HG02884 (cell line): ENCODE results near the gene CFTR.

Experiments
- ATAC-seq: cut with Tn5 transposase; IDR thresholded peaks from one replicate; pipeline ENCODE4 v1.9.1; 2021; ENCODE audit warnings: mild to moderate bottlenecking, moderate library complexity; ENCODE audit not compliant: unreplicated experiment

The CFTR gene

DNA sequence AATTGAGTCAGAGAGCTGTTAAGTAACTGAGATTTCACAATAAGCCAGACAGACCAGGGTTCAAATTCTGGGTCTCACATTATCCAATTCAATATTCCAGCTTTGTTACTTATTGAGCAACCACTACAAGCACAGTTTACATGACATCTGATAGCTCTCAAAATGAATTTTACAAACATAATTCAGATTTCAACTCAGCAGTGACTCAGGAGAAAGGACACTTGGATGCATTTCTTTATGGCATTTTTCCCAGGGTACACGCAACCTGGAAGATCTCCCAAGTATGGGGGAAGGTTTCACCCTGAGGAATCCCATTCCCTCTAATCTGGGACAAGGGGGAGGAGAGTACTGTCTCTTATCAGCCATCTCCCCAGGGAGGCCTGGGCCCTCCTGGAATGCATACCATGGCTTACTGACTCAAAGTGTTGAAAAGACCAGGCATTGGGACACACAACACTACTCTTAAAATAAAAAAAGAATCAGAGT is 102.4 kb downstream of the CFTR start:
- no peak for ATAC-seq

DNA sequence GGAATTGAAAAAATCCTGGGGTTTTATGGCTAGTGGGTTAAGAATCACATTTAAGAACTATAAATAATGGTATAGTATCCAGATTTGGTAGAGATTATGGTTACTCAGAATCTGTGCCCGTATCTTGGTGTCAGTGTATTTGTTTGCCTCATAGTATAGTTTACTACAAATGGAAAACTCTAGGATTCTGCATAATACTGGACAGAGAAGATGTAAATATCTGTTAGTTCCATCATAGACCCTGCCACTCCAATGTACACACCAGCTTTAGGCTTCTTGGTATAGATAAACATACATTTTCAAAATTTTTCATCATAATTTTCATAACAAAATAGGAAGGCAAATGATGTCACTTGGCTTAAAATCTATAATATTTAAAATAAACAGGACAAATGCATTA is 108.1 kb downstream of the CFTR start:
- no peak for ATAC-seq

DNA sequence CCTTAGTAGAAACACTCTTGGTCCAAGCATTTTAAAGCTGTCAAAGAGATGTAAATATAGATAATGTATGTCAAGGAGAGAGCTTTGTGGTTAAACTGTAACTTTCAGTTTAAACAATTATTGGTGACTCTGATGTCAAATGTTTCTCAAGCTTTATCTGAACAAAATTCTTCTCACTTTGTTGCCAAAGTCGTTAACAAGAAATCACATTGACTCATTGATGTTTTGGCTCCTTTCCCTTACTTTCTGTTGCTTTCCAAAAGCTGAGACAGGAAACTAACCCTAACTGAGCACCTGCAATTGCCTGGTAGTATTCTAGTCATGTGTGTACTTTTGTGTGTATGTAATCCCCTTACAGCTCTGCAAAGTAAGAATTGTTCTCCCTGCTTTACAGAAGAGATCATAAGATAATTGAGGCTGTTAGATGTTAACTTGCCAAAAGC is 108.5 kb downstream of the CFTR start:
- ATAC-seq = peak; percentile 75

DNA sequence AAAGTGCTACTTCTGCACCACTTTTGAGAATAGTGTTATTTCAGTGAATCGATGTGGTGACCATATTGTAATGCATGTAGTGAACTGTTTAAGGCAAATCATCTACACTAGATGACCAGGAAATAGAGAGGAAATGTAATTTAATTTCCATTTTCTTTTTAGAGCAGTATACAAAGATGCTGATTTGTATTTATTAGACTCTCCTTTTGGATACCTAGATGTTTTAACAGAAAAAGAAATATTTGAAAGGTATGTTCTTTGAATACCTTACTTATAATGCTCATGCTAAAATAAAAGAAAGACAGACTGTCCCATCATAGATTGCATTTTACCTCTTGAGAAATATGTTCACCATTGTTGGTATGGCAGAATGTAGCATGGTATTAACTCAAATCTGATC is 110.4 kb downstream of the CFTR start:
- ATAC-seq = no peak

DNA sequence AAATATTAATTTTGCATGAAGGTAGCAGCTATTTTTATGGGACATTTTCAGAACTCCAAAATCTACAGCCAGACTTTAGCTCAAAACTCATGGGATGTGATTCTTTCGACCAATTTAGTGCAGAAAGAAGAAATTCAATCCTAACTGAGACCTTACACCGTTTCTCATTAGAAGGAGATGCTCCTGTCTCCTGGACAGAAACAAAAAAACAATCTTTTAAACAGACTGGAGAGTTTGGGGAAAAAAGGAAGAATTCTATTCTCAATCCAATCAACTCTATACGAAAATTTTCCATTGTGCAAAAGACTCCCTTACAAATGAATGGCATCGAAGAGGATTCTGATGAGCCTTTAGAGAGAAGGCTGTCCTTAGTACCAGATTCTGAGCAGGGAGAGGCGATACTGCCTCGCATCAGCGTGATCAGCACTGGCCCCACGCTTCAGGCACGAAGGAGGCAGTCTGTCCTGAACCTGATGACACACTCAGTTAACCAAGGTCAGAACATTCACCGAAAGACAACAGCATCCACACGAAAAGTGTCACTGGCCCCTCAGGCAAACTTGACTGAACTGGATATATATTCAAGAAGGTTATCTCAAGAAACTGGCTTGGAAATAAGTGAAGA is 112.3 kb downstream of the CFTR start:
- ATAC-seq = no peak

DNA sequence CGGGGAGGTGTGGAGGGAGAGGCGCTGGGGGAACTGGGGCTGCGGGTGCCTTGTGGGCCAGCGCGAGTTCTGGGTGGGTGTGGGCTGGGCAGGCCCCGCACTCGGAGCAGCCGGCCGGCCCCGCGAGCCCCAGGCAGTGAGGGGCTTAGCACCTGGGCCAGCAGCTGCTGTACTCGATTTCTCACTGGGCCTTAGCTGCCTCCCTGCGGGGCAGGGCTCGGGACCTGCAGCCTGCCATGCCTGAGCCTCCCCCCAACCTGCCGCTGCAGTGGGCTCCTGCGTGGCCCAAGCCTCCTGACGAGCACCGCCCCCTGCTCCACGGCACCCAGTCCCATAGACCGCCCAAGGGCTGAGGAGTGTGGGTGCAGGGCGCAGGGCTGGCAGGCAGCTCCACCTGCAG is 116.3 kb downstream of the CFTR start:
- ATAC-seq = no peak

DNA sequence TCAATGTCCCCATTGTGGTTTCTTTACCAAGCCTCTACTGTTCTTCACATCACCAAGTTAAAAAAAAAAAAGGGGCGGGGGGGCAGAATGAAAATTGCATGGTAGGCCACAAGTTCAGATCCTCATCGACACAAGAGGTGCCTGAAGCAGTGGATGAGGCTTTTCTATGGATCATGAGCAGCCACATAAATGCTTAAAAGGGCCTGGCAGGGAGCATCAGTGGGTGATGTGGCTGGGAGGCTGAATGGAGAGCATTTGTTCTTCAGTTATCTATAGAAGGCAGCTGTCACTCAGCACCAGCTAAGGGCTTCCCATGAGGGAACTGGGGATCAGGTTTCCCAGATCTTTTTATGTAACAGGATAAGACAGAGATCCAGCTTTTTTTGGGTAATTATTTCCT is 117.9 kb downstream of the CFTR start:
- ATAC-seq = no peak

DNA sequence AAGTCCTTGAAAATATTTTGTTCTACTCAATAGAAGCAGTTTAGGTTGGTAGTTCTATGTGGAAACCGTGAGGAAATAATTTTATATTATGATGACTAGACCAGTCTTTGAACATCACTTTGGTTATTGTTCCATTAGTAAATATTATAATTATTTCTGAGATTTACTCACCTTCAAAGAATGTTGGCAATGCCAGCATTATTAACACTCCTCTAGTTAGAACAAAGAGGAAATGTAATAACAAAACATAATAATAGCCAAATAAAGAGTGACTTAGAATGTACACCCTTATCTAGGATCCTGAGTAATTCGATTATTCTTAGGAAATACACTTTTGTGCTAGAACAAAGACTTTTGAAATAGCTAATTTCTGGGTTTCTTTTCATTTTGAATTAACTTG is 121.1 kb downstream of the CFTR start:
- ATAC-seq = no peak

DNA sequence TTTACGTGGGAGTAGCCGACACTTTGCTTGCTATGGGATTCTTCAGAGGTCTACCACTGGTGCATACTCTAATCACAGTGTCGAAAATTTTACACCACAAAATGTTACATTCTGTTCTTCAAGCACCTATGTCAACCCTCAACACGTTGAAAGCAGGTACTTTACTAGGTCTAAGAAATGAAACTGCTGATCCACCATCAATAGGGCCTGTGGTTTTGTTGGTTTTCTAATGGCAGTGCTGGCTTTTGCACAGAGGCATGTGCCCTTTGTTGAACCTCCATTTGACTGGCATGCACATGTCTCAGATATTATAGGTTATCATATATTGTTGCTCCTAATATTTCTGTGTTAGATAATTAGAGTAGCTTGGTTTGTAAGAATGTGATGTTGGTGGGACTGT is 123.8 kb downstream of the CFTR start:
- ATAC-seq = no peak

DNA sequence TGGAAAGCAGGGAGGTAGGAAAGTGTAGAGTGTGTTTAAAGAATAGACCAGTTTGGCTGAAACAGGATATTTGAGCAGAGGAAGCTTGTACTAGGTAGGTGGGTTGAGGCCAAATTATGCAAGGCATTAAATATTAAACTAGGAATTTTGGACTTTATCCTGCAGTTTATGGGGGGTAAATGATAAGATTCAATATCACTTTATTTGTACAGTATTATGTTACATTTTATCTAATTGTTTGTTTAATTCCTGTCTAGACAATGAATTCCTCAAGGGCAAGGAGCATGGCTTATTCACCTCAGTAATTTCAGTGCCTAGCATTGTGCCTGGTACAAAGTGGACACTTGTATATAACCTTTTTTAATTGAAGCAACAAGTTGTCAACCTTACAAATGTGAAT is 125.9 kb downstream of the CFTR start:
- ATAC-seq = no peak

DNA sequence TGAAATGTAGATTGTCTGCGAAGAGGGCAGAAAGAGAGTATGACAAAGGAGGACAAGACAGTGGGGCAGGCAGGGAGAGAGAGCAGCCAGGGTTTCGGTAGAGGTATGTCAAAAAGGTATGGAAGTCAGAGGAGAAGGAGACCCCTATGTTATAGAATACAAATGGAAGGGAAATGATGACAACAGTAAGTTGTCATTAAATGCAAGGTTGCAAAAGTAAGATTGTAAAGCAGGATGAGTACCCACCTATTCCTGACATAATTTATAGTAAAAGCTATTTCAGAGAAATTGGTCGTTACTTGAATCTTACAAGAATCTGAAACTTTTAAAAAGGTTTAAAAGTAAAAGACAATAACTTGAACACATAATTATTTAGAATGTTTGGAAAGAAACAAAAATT is 126.3 kb downstream of the CFTR start:
- ATAC-seq = no peak

DNA sequence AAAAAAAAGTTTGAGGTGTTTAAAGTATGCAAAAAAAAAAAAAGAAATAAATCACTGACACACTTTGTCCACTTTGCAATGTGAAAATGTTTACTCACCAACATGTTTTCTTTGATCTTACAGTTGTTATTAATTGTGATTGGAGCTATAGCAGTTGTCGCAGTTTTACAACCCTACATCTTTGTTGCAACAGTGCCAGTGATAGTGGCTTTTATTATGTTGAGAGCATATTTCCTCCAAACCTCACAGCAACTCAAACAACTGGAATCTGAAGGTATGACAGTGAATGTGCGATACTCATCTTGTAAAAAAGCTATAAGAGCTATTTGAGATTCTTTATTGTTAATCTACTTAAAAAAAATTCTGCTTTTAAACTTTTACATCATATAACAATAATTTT is 130.6 kb downstream of the CFTR start:
- no peak for ATAC-seq

DNA sequence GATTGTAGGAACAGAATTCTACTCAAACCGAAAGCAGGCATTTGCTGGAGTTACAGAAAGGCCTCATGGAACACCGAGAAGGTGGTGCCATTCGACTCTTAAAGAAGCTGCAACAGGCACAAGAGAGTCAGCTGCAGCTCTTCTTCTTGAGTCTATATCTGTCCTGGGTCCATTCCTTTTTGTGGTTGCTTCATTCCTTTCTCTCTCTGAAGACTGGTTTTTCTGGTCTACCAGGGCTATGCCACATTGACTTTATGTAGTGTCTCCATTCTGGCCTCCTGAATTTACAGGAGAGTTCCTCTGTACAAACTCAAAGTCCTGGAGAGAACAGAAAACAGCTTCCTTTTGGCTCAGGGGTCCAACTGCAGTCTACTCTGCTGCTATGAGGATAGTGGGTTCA is 132.8 kb downstream of the CFTR start:
- no peak for ATAC-seq

DNA sequence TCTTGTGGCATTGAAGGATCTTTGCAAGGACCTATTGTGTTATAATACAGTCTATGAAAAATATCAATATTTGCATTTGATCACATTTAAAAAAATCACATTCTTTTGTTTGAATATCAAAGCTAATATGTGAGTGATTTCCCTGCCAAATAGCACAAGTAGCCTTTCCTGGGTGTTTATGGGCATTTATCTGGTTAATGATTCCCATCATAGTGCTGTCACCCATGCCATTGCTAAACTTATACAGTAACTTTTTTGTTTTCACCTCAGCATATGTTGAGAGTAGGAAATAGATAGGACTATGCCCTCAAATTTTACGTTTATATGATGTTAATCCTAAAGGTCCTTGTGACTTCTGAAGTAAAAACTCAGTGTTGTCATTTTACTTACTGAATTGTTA is 136.9 kb downstream of the CFTR start:
- no peak for ATAC-seq

DNA sequence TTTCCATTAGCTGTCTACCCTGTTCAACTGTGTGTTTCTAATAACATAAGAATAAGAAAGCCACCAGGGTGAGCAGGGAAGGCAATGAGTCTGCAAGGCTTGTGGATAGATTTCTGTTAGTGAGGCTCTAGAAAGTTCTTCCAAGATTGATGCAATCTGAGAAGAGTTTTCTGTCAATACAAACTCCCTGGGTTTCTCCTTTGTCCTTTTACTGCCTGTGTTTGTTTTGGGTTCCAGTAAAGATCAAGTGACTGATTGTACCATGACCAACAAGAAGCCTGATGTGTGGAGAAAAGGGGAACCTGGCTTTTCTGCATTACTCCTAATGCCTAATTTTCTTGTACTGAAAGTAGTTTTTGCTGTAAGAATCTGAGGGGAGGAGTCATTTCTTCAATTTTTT is 139.9 kb downstream of the CFTR start:
- no peak for ATAC-seq

DNA sequence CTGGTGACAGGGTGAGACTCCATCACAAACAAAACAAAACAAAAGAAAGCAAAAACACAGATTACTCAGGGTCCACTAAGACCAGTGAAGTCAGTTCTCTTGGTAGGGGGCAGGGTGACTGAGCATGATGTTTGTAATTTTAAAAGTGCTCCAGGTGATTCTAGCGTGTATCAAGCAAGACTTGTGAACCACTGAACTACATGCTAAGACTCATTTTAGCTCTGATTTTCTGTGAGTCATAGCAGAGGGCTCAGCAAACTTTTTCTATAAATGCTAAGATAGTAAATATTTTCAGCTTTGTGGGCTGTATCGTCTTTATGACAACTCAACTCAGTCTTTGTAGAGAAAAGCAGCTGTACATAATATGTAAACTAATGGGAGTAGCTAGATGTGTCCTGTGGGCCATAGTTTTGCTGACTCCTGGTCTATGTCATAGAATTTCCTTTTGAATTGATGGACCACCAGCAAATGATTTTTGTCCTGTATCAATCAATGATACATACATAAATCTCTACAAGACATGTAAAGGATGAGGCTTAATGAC is 141.3 kb downstream of the CFTR start:
- no peak for ATAC-seq

DNA sequence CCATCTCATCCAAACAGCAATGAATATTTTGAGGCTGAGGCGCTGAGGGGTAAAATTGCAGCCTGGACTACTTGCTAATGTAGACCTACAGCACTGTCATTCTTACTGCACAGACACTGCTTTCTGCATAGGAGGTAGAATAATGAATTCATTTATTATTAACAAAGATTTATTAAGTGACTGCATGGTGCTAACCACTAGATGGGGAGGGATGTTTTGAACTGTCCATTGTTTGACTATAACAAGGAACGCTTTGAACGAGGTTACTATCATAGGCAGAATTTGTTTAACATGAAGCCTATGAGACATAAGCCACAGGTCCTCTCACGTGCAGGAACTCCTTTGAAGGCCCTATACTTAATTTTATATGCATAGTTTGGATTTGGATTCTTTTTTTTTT is 143.8 kb downstream of the CFTR start:
- ATAC-seq = no peak

DNA sequence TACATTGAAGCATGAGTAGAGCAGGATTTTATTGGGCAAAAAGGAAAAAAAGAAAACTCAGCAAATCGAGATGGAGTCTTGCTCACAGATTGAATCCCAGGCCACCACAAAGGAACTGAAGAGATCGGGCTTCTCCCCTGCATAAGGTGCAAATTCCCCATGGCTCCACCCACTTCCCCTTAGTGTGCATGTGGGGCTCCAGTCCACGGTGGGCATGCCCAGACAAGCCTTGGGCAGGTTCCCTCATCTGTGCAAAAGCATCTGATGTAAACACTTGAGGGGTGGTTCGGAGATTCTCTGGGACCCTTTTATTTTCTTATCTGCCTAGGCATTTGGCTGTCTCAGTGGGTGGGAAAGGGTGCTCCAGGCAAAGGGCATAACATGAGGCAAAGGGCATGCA is 150.7 kb downstream of the CFTR start:
- ATAC-seq = no peak

DNA sequence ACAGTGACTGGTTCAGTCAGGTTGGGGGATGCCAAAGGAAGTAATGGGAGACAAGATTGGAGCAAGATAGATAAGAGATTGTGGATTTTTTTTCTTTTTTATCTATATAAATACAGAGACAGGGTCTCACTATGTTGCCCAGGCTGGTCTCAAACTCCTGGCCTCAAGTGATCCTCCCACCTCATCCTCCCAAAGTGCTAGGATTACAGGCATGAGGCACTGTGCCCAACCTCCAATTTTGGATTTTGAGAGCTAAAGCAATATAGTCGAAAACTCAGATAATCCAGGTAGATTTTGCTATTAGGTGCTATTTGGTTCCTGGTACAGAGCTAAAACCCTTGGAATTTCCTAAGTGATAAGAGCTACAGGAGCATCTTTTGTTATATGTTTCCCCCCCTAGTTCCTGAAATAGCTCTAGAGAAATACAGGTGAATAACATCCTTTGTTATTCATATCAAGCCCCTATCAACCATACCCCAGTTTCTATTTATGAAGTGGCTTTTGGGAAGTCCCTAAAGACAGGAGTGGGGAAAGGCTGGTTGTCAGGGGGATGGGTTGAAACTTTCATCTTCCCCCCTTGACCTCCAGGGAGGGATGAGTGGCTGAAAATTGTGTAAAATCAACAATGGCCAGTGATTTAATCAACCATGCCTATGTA is 151.2 kb downstream of the CFTR start:
- no peak for ATAC-seq

DNA sequence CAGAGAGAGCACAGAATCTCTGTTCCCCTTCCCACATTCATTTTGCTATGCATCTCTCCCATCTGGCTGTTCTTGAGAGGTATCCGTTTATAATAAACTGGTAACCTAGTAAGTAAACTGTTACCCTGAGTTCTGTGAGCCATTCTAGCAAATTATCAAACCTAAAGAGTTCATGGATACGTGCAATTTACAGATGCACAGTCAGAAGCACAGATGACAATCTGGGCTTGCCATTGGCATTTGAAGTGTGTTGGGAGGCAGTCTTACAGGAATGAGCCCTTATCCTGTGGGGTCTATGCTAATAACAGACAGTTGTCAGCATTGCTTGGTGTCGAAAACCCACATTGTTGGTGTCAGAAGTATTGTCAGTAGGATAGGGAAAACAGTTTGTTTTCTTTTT is 151.8 kb downstream of the CFTR start:
- ATAC-seq = no peak

DNA sequence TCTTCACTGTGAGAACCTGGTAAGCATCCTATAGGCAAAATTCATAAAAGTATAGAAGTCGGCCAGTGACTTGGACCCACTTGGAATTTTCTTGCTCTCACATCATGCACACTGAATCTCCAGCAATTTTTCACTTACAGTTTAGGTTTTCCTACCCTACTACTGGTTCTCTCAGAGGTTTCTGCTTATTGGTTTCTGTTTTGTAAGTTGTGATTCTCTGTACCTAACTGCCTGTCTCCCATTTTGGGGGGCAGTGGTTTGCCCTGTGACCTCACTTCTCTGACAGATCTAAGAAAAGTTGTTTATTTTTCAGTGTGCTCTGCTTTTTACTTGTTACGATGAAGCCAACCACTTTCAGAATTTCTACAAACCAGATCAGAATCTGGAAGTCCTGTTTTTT is 158.1 kb downstream of the CFTR start:
- ATAC-seq = no peak

DNA sequence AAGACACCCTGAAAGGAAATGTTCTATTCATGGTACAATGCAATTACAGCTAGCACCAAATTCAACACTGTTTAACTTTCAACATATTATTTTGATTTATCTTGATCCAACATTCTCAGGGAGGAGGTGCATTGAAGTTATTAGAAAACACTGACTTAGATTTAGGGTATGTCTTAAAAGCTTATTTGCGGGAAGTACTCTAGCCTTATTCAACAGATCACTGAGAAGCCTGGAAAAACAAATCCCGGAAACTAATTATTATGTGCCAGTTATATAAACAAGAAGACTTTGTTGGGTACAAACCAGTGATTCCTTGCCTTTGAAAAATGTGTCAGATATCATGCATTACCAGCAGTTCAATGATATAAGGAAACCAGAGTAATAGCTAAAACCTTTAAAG is 160.1 kb downstream of the CFTR start:
- no peak for ATAC-seq

DNA sequence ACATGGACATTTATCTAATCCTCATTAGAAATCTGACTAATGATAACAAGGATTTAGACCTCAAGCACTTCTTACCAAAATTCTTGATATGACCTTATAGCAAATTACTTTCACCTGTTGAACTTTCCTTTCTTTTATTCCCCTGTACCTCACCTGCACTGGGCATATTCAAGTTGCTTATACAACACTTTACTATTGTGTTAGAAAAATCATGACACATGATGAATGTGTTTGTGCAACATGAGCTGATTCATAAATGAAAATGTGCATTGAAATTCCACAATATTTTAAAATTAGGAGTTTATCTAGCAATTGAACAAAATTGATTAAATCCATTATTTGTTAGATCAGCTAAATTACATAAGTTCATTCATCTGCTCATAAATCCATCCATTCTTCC is 160.6 kb downstream of the CFTR start:
- no peak for ATAC-seq
